Ovary (tissue), 3 donors: ENCODE data around the gene TMEM117.

Experiments
- POLR2A ChIP-seq: fragments of 450-650 bp; IDR thresholded peaks from one replicate; pipeline ENCODE4 v1.6.1; 2017; ENCODE audit warnings: antibody characterized with exemption, mild to moderate bottlenecking, moderate library complexity
- TF ChIP-seq, protein P1 (sequence below), 3 donors: fragments of 450-650 bp in 2 of 3; fragments of 200-600 bp in 1 of 3; IDR thresholded peaks; one replicate each; pipeline versions ENCODE4 v1.5.1 to v1.8.0; 2016 to 2022; ENCODE audit warnings: antibody characterized with exemption in 3 of 3, mild to moderate bottlenecking in 1 of 3
- donor health status: DM: no; HTN: no; CAD: no.

DNA sequence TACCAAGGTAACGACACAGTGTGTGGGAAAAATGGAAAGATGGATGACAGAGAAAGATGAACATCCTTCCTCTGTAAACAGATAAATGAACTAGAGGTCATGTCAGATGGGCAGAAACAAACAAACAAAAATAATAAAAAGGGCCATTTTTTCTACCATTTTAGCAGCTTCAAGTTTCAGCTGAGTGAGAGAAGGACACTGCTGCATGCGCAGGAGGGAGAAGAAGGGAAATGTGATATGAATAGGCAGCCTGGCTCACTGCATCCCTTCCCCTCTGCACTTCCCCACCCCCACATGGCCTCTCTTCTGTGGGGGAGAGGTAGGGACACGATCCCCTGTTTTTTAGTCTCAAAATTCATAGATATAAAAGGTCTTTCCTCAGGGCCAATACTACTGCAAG is 548.3 kb downstream of the TMEM117 start:
- TF ChIP-seq, protein P1, sequence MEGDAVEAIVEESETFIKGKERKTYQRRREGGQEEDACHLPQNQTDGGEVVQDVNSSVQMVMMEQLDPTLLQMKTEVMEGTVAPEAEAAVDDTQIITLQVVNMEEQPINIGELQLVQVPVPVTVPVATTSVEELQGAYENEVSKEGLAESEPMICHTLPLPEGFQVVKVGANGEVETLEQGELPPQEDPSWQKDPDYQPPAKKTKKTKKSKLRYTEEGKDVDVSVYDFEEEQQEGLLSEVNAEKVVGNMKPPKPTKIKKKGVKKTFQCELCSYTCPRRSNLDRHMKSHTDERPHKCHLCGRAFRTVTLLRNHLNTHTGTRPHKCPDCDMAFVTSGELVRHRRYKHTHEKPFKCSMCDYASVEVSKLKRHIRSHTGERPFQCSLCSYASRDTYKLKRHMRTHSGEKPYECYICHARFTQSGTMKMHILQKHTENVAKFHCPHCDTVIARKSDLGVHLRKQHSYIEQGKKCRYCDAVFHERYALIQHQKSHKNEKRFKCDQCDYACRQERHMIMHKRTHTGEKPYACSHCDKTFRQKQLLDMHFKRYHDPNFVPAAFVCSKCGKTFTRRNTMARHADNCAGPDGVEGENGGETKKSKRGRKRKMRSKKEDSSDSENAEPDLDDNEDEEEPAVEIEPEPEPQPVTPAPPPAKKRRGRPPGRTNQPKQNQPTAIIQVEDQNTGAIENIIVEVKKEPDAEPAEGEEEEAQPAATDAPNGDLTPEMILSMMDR (IDR thresholded peaks at IDR 0.05) = no peak
- TF ChIP-seq POLR2A = no peak
